ENCODE results near the gene SGSM1.

The SGSM1 gene

DNA sequence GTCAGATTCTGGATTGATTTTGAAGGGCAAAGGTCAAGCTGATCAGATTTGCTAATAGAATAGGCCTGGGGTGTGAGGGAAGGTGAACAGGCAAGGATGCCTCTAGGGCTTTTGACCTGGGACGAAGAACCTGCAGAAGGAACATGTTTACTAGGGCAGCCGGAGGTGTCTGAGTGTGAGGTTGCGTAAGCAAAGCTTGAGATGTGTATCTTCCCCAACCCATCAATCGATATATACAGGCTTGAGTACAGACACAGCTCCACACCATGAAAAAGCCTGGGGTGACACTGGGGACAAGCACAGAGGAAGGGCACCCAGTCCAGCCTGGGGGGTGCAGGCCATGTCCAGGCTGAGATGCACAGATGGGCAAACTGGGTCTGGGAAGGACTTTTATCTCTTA, 139.4 kb downstream of the SGSM1 start:
- no peak overlapping the region for H3K4me2 ChIP-seq (ENCODE audit: low read length)
- H3K9me3 ChIP-seq (replicated peaks; ENCODE audit: low read length) = no peaks in the 10 kb centered on the region
- peaks cover 3% of the 10 kb centered on the region for H3K4me1 ChIP-seq (ENCODE audit: control insufficient read depth, insufficient read depth, low read length)
- no peak overlapping the region for H3K4me3 ChIP-seq (ENCODE audit: low read length)
- no peak overlapping the region for H3K9ac ChIP-seq (ENCODE audit: low read depth, low read length)
- no peaks in the 10 kb centered on the region for H3K36me3 ChIP-seq (ENCODE audit: insufficient read depth, low read length)
- H3K27me3 ChIP-seq (ENCODE audit: control insufficient read depth, insufficient read depth, low read length) = peaks cover 28% of the 10 kb centered on the region

DNA sequence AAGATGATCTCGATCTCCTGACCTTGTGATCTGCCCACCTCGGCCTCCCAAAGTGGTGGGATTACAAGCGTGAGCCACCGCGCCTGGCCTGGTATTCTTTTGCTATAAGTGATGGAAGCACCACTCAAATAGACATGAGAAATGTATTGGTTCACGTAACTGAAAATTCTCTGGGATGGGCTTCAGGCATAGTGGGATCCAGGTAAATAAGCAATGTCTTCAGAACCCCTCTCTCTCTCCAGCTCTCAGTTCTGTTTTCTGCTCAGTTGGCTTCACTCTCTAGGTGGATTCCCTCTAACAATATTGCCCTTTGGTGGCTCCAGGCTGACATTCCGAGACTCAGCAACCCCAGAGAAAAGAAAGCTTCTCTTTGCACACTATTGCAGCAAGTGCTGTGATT, 141.4 kb downstream of the SGSM1 start:
- peaks cover 28% of the 10 kb centered on the region for H3K27me3 ChIP-seq (ENCODE audit: control insufficient read depth, insufficient read depth, low read length)
- no peak overlapping the region for H3K4me2 ChIP-seq (ENCODE audit: low read length)
- no peaks in the 10 kb centered on the region for H3K9me3 ChIP-seq (replicated peaks; ENCODE audit: low read length)
- no peaks in the 10 kb centered on the region for H3K36me3 ChIP-seq (ENCODE audit: insufficient read depth, low read length)
- no peak overlapping the region for H3K9ac ChIP-seq (ENCODE audit: low read depth, low read length)
- peaks cover 7% of the 10 kb centered on the region for H3K4me1 ChIP-seq (ENCODE audit: control insufficient read depth, insufficient read depth, low read length)
- H3K4me3 ChIP-seq (ENCODE audit: low read length) = no peak overlapping the region

- Histone ChIP-seq H3K9ac (ENCODE audit: low read depth, low read length) (no peak overlapping the region), H3K4me3 (ENCODE audit: low read length) (no peak overlapping the region), H3K4me2 (ENCODE audit: low read length) (no peak overlapping the region), H3K9me3 (replicated peaks; ENCODE audit: low read length) (no peaks in the 10 kb centered on the region), H3K36me3 (ENCODE audit: insufficient read depth, low read length) (no peaks in the 10 kb centered on the region), H3K4me1 (ENCODE audit: control insufficient read depth, insufficient read depth, low read length) (peaks cover 9% of the 10 kb centered on the region), H3K27me3 (ENCODE audit: control insufficient read depth, insufficient read depth, low read length) (peaks cover 28% of the 10 kb centered on the region)
Measured at GRCh38 chr22:24947881-24948280, 141.9 kb downstream of the SGSM1 start.

DNA sequence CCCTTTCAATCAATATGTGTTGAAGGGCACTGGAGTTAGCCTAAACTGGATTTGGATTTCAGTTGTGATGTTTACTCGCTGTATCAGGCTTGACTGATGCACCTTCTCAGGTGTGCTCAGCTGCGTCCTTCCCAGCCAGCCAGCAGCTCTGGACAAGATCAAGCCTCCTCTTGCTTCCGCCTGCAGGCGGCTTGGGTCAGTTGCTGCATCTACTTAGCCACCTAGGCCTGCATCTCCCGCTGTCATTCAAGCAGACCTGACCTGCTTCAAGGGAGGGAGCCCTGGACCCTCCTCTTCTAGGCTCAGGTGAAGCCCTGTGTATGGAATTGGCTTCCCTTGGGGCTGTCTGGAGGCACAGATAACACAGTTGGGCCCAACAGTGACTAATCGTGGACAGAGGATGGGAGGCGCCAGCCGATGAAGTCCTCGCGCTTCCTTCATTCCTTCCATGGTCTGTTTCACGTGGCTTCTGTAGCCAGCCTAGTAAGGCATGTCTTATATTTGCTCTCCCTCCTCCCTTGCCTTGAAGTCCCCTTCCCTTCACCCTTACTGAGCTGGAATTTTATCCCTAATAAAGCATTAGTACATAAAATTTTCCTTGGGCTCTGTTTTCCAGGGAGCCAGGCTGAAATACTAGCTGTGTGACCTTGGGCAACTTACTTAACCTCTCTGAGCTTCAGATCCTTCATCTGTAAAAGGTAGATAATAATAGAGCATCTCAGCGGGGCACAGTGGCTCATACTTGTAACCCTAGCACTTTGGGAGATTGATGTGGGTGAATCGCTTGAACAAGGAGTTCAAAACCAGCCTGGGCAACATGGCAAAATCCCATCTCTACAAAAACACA, 142.6 kb downstream of the SGSM1 start:
- Histone ChIP-seq H3K4me1 (ENCODE audit: control insufficient read depth, insufficient read depth, low read length) (peaks cover 13% of the 10 kb centered on the region), H3K9ac (ENCODE audit: low read depth, low read length) (no peak overlapping the region), H3K9me3 (replicated peaks; ENCODE audit: low read length) (no peaks in the 10 kb centered on the region), H3K4me3 (ENCODE audit: low read length) (no peak overlapping the region), H3K27me3 (ENCODE audit: control insufficient read depth, insufficient read depth, low read length) (peaks cover 35% of the 10 kb centered on the region), H3K4me2 (ENCODE audit: low read length) (no peak overlapping the region), H3K36me3 (ENCODE audit: insufficient read depth, low read length) (no peaks in the 10 kb centered on the region)

DNA sequence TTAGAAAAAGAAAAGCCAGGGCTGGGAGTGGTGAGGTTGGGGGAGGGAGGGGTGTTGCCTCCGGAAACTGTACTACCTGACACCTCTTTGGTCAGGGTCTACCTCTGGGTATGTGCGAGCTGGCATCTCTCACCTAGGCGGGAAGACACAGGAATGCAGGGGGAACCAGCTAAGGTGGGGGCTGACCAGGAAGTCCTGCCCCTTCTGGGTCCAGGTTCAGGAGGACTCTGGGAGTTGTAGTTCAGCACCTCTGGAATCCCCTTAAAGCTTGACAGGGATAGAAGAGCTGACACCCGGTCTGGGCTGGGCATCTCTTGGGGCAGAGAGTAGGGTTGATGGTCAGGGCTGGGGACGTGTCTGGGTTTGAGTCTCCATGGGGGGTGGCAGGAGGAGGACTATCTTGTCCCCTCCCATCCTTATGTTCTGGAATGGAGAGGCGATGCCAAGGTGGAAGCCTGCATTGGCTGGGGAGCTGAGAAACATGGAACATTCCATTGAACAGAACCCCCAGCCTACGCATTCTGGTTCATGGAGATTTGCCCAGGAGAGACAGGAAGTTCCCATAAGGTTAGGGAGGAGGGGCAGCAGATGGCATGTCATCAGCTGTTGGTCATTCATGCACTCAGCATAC, 144.4 kb downstream of the SGSM1 start:
- H3K9me3 ChIP-seq (replicated peaks; ENCODE audit: low read length) = no peaks in the 10 kb centered on the region
- no peak overlapping the region for H3K4me3 ChIP-seq (ENCODE audit: low read length)
- peaks cover 51% of the 10 kb centered on the region for H3K27me3 ChIP-seq (ENCODE audit: control insufficient read depth, insufficient read depth, low read length)
- no peak overlapping the region for H3K9ac ChIP-seq (ENCODE audit: low read depth, low read length)
- peaks cover 13% of the 10 kb centered on the region for H3K4me1 ChIP-seq (ENCODE audit: control insufficient read depth, insufficient read depth, low read length)
- H3K36me3 ChIP-seq (ENCODE audit: insufficient read depth, low read length) = no peaks in the 10 kb centered on the region
- H3K4me2 ChIP-seq (ENCODE audit: low read length) = no peak overlapping the region

DNA sequence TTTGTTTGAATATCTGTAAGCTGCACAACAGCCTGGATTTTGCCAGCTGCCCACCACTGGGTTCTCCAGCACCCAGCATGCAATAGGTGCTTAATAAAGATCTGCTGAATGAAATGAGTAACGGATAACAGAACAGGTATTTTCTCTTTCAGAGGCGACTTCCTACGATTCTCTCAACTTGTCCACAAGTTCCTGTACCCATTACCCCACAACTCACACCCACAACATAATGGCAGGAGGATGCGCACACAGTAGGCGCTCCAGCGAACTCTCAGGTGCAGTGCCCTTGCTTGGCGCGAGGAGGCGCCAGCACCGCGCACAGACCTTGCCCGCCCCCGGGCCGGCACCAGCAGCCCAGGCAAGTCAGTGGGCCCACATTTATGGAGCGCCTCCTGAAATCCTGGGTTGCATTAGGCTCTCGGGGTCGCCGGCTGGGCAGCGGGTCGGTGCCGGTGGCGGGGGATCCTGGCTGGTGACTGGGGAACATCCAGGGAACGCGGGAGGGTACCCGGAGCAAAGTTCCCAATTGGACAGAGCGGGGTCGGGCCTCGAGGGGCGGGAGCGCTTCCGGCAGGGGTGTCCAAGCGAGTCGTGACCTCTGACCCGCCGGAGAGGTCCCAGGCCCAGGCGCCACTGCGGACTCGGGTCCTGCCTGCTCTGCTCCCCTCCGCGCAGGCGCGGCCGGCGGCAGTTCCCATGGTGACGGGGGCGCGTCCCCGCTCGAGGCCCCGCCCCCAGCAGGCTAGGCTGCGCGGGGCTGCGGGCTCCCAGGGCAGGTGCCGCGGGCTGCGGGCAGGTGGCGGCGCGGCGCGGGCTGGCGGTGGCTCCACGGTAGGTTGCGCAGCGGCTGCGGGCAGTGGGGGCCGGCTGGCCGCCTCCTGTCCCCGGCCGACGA, 146.2 kb downstream of the SGSM1 start, which contains the start of gene KIAA1671:
TSS of gene KIAA1671 (plus strand) at position 775 of the 895 bp plus-strand sequence. CDS start 75,284 bp downstream, outside the sequence.
- peak within 1 kb of the TSS; percentile 73 for H3K4me3 ChIP-seq (ENCODE audit: low read length)
- H3K4me2 ChIP-seq (ENCODE audit: low read length) = peak within 1 kb of the TSS; percentile 90
- H3K27me3 ChIP-seq (ENCODE audit: control insufficient read depth, insufficient read depth, low read length) = peaks cover 53% of the 10 kb centered on the region
- H3K9me3 ChIP-seq (replicated peaks; ENCODE audit: low read length) = no peaks in the 10 kb centered on the region
- H3K4me1 ChIP-seq (ENCODE audit: control insufficient read depth, insufficient read depth, low read length) = peaks cover 13% of the 10 kb centered on the region
- no peaks in the 10 kb centered on the region for H3K36me3 ChIP-seq (ENCODE audit: insufficient read depth, low read length)
- peak within 1 kb of the TSS; percentile 84 for H3K9ac ChIP-seq (ENCODE audit: low read depth, low read length)

- no peaks in the 10 kb centered on the region for H3K9me3 ChIP-seq (replicated peaks; ENCODE audit: low read length)
- peaks cover 13% of the 10 kb centered on the region for H3K4me1 ChIP-seq (ENCODE audit: control insufficient read depth, insufficient read depth, low read length)
- H3K36me3 ChIP-seq (ENCODE audit: insufficient read depth, low read length) = no peaks in the 10 kb centered on the region
- peaks cover 48% of the 10 kb centered on the region for H3K27me3 ChIP-seq (ENCODE audit: control insufficient read depth, insufficient read depth, low read length)
- peak overlapping the region; percentile 90 for H3K4me2 ChIP-seq (ENCODE audit: low read length)
- peak overlapping the region; percentile 84 for H3K9ac ChIP-seq (ENCODE audit: low read depth, low read length)
- peak overlapping the region; percentile 73 for H3K4me3 ChIP-seq (ENCODE audit: low read length)
Measured at GRCh38 chr22:24952837-24953383, 146.9 kb downstream of the SGSM1 start.

- no peaks in the 10 kb centered on the region for H3K9me3 ChIP-seq (replicated peaks; ENCODE audit: low read length)
- H3K4me1 ChIP-seq (ENCODE audit: control insufficient read depth, insufficient read depth, low read length) = peaks cover 13% of the 10 kb centered on the region
- peak overlapping the region; percentile 73 for H3K4me3 ChIP-seq (ENCODE audit: low read length)
- no peaks in the 10 kb centered on the region for H3K36me3 ChIP-seq (ENCODE audit: insufficient read depth, low read length)
- peaks cover 42% of the 10 kb centered on the region for H3K27me3 ChIP-seq (ENCODE audit: control insufficient read depth, insufficient read depth, low read length)
- peak overlapping the region; percentile 90 for H3K4me2 ChIP-seq (ENCODE audit: low read length)
- H3K9ac ChIP-seq (ENCODE audit: low read depth, low read length) = peak overlapping the region; percentile 84
Measured at GRCh38 chr22:24953384-24954113, 147.5 kb downstream of the SGSM1 start.

GRCh38 chr22:24954114-24954463, 148.1 kb downstream of the SGSM1 start:
- Histone ChIP-seq H3K9ac (ENCODE audit: low read depth, low read length) (no peak overlapping the region), H3K9me3 (replicated peaks; ENCODE audit: low read length) (no peaks in the 10 kb centered on the region), H3K27me3 (ENCODE audit: control insufficient read depth, insufficient read depth, low read length) (peaks cover 36% of the 10 kb centered on the region), H3K4me2 (ENCODE audit: low read length) (peak overlapping the region; percentile 90), H3K36me3 (ENCODE audit: insufficient read depth, low read length) (no peaks in the 10 kb centered on the region), H3K4me1 (ENCODE audit: control insufficient read depth, insufficient read depth, low read length) (peaks cover 13% of the 10 kb centered on the region), H3K4me3 (ENCODE audit: low read length) (no peak overlapping the region)

DNA sequence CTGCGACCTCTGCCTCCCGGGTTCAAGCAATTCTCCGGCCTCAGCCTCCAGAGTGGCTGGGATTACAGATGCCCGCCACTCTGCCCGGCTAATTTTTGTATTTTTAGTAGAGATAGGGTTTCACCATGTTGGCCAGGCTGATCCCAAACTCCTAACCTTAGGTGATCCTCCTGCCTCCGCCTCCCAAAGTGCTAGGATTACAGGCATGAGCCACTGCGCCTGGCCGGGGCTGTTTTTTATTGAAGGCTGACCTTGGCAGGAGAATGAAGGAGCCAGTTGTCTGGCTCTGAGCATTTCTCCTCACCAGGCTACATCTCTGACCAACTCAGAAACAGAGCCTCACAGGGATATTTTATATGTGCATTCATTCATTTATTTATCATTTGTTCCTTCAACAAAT, 148.8 kb downstream of the SGSM1 start:
- Histone ChIP-seq H3K4me1 (ENCODE audit: control insufficient read depth, insufficient read depth, low read length) (peaks cover 13% of the 10 kb centered on the region), H3K9me3 (replicated peaks; ENCODE audit: low read length) (no peaks in the 10 kb centered on the region), H3K36me3 (ENCODE audit: insufficient read depth, low read length) (no peaks in the 10 kb centered on the region), H3K9ac (ENCODE audit: low read depth, low read length) (no peak overlapping the region), H3K4me2 (ENCODE audit: low read length) (no peak overlapping the region), H3K27me3 (ENCODE audit: control insufficient read depth, insufficient read depth, low read length) (peaks cover 30% of the 10 kb centered on the region), H3K4me3 (ENCODE audit: low read length) (no peak overlapping the region)
